Heart right ventricle (tissue), 16 donors: ENCODE data around the gene ZNF573. TPM values are rescaled to one million over a fixed set of nuclear protein-coding genes. Genes with fewer than 3 reads are reported as not detected.

ENCODE experiments used
- ATAC-seq, 8 donors: fragments of 200-7000 bp; cut with Tn5 transposase; one replicate each; pipeline ENCODE4 v1.9.1; 2020; ENCODE audit warnings: mild to moderate bottlenecking in 8 of 8, moderate library complexity in 8 of 8, moderate number of reproducible peaks in 1 of 8
- DNase-seq, 2 donors: peaks; one replicate each; pipeline ENCODE4 v3.0.0-alpha.2; 2020
- H3K27ac ChIP-seq, 10 donors: fragments of 200-600 bp; sonication (generic) in 2 of 10; one replicate each; pipeline versions ENCODE4 v1.5.0 to v1.8.0; 2020 to 2022; ENCODE audit warnings: mild to moderate bottlenecking in 3 of 10
- H3K27me3 ChIP-seq, 7 donors: fragments of 200-600 bp; one replicate each; pipeline ENCODE4 v1.8.0; 2021 to 2022; ENCODE audit warnings: mild to moderate bottlenecking in 2 of 7
- H3K36me3 ChIP-seq, 9 donors: fragments of 200-600 bp; sonication (generic) in 1 of 9; one replicate each; pipeline versions ENCODE4 v1.5.0 to v1.8.0; 2020 to 2022; ENCODE audit warnings: mild to moderate bottlenecking in 2 of 9
- H3K4me1 ChIP-seq, 9 donors: fragments of 200-600 bp; sonication (generic) in 1 of 9; one replicate each; pipeline versions ENCODE4 v1.5.0 to v1.8.0; 2020 to 2022; ENCODE audit warnings: mild to moderate bottlenecking in 4 of 9
- H3K4me3 ChIP-seq, 10 donors: fragments of 200-600 bp; sonication (generic) in 2 of 10; one replicate each; pipeline versions ENCODE4 v1.5.0 to v1.8.0; 2020 to 2022; ENCODE audit warnings: mild to moderate bottlenecking in 7 of 10, moderate library complexity in 2 of 10
- H3K9me3 ChIP-seq, 11 donors: fragments of 200-600 bp in 10 of 11; sonication (generic) in 2 of 11; one replicate each; pipeline versions ENCODE4 v1.5.0 to v1.8.0; 2013 to 2022; ENCODE audit warnings: mild to moderate bottlenecking in 2 of 11, control low read depth in 1 of 11, moderate library complexity in 1 of 11
- WGBS, 2 donors: extraction: QIAGEN DNeasy Blood & Tissue Kit; methylation state at CpG; one replicate each; pipeline ENCODE4 v1.1.7; 2013; ENCODE audit warnings: inconsistent platforms in 1 of 2; 5-methylcytosine and 5-hydroxymethylcytosine counted together
- intact Hi-C, 10 donors: fragments of 100-400 bp; cut with DNase I; formaldehyde crosslinking; loops; one replicate each; pipeline versions ENCODE4 v1.11.1 to v1.14.2; 2022
- polyA plus RNA-seq, 2 donors: library from polyadenylated mRNA; stranded (reverse); fragments of 200-250 nt; gene quantifications; one replicate each; pipeline ENCODE4 v1.2.3, GENCODE V29; 2013
- total RNA-seq, 10 donors: library from RNA; stranded (reverse); fragmentation: NEBNext Ultra II Directional in 3 of 10; extraction: Animal tissue kit (Norgen Biotek cat#: 25700) in 3 of 10; gene quantifications; one replicate each; pipeline versions ENCODE4 v1.2.1 to v1.2.4, GENCODE V29; 2021 to 2023
- TF ChIP-seq, protein P1 (sequence below), 9 donors: fragments of 200-600 bp; sonication (generic) in 2 of 9; IDR thresholded peaks; one replicate each; pipeline versions ENCODE4 v1.5.0 to v1.8.0; 2021 to 2022; ENCODE audit warnings: antibody characterized with exemption in 9 of 9, mild to moderate bottlenecking in 5 of 9, moderate library complexity in 1 of 9
- donor health status: Arrhythmogenic right ventricular cardiomyopathy.
- donor health status: ischemic (EF 13 %, LVEDD 7.1; RV severe dilation, severe dysfunction).
- donor health status: healthy with polysubstance abuse.
- donor health status: DM: no; HTN: yes; CAD: no.
- donor health status: DM: no; HTN: no; CAD: no.
- donor health status: ischemic (EF 25% LVEDD 6.9; RV normal size, moderate dysfunction).
- donor health status: ischemic (EF 25% LVEDD 5.7; RV mildly dilated, moderate dysfunction).
- donor health status: healthy.
- donor health status: DM: yes; HTN: yes; CAD: no.
- donor health status: Ischemic cardiomyopathy.
- donor health status: ischemic (EF 35%, LVEDD 5.7; RV mildly dilated, moderate dysfunction).
- donor health status: nonischemic (EF 11% LVEDD 7.7; RV severe dilation, severe dysfunction).
- donor health status: DM: yes; HTN: yes; CAD: no.
- donor health status: PGD.
- donor health status: ischemic (EF 29% LVEDD 5.4; RV normal size, mild dysfunction).
- donor health status: nonischemic (EF 23%, LVEDD 6.1; RV moderate dilation, normal function).

The ZNF573 gene
- total and polyA plus RNA-seq, 12 donors, result 0.99 to 14.1 (median 10.1) TPM

DNA sequence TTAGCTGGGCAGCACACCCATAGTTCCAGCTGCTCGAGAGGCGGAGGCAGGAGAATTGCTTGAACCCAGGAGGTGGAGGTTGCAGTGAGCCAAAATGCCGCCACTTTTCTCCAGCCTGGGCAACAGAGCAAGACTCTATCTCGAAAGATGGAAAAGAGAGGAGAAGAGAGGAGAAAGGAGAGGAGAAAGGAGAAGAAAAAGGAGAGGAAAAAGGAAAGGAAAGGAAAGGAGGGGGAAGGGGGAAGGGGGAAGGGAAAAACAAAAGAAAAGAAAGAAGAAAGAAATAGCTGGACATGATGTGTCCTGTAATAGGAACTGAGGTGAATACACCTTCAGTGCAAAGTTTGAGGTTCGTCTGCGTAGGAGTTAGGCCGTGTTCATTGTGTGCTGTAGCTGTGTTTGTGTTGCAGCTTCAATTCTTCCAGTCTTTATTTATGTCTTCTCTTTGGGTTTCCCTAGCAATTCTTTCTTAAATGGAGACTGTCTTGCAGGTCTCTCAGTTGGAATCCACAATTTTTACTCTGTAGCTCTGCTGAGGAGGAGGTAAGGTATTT is 73.3 kb downstream of the ZNF573 start:
- no peak overlapping the region for H3K4me3 ChIP-seq
- ATAC-seq (no peak), DNase-seq (no peak)
- TF ChIP-seq, protein P1, sequence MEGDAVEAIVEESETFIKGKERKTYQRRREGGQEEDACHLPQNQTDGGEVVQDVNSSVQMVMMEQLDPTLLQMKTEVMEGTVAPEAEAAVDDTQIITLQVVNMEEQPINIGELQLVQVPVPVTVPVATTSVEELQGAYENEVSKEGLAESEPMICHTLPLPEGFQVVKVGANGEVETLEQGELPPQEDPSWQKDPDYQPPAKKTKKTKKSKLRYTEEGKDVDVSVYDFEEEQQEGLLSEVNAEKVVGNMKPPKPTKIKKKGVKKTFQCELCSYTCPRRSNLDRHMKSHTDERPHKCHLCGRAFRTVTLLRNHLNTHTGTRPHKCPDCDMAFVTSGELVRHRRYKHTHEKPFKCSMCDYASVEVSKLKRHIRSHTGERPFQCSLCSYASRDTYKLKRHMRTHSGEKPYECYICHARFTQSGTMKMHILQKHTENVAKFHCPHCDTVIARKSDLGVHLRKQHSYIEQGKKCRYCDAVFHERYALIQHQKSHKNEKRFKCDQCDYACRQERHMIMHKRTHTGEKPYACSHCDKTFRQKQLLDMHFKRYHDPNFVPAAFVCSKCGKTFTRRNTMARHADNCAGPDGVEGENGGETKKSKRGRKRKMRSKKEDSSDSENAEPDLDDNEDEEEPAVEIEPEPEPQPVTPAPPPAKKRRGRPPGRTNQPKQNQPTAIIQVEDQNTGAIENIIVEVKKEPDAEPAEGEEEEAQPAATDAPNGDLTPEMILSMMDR (IDR thresholded peaks at IDR 0.05), result no peak
- H3K9me3 ChIP-seq, result peaks cover 0 to 54% (median 0%) of the 10 kb centered on the region in 11 donors
- H3K36me3 ChIP-seq, result peaks cover 0 to 95% (median 25%) of the 10 kb centered on the region in 9 donors
- intact Hi-C loops, result no loop called here
- no peaks in the 10 kb centered on the region for H3K27me3 ChIP-seq
- H3K4me1 ChIP-seq, result no peaks in the 10 kb centered on the region
- H3K27ac ChIP-seq, result no peak overlapping the region
- 96 to 97% methylated on average over 7 of the region's 7 CpGs for WGBS, 2 donors

GRCh38 chr19:37699057-37699456 is 80.3 kb downstream of the ZNF573 start:
- intact Hi-C loops, result loop anchor here in 2 of 10 donors (10.0 kb wide), 1 partner anchor 104 kb away; the partner anchor contains the start of genes ZNF540 (in 2 of the 2) and ZNF571 (in 2 of the 2)
- DNase-seq (no peak), ATAC-seq (no peak)
- H3K36me3 ChIP-seq, result peaks cover 0 to 72% (median 15%) of the 10 kb centered on the region in 9 donors
- no peaks in the 10 kb centered on the region for H3K4me1 ChIP-seq
- WGBS, 2 donors, result 85 to 92% methylated on average over 5 of the region's 5 CpGs
- H3K4me3 ChIP-seq, result no peak overlapping the region
- H3K9me3 ChIP-seq, result peaks cover 0 to 76% (median 0%) of the 10 kb centered on the region in 11 donors
- no peak overlapping the region for H3K27ac ChIP-seq
- TF ChIP-seq, protein P1 (IDR thresholded peaks at IDR 0.05), result no peak
- H3K27me3 ChIP-seq, result no peaks in the 10 kb centered on the region

DNA sequence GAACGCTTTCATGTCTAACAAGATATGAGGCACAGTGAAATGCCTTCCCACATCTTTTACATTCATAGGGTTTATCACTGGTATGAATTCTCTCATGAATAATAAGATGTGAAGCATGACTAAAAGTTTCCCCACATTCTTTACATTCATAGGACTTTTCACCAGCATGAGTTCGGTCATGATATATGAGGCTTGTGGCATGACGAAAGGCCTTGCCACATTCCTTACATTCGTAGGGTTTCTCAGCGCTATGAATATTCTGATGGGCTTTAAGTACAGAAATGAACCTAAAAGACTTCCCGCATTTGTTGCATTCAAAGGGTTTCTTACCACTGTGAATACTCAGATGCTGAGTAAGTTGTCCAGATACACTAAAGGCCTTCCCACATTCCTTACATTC is 81.2 kb downstream of the ZNF573 start:
- intact Hi-C loops, result loop anchor here in 2 of 10 donors (10.0 kb wide), 1 partner anchor 103 kb away; the partner anchor contains the start of genes ZNF540 (in 2 of the 2) and ZNF571 (in 2 of the 2)
- Histone ChIP-seq H3K27ac (no peak overlapping the region), H3K27me3 (no peaks in the 10 kb centered on the region), H3K9me3 (peaks cover 0 to 68% (median 0%) of the 10 kb centered on the region in 11 donors), H3K36me3 (peaks cover 0 to 64% (median 15%) of the 10 kb centered on the region in 9 donors), H3K4me1 (no peaks in the 10 kb centered on the region), H3K4me3 (no peak overlapping the region)
- ATAC-seq (no peak), DNase-seq (no peak)
- WGBS, 2 donors, result 93 to 95% methylated on average over 6 of the region's 6 CpGs
- TF ChIP-seq, protein P1 (IDR thresholded peaks at IDR 0.05), result no peak

- intact Hi-C loops, result loop anchor here in 2 of 10 donors (10.0 kb wide), 1 partner anchor 101 kb away; the partner anchor contains the start of genes ZNF540 (in 2 of the 2) and ZNF571 (in 2 of the 2)
- Histone ChIP-seq H3K4me3 (no peak overlapping the region), H3K27ac (no peak overlapping the region), H3K4me1 (peaks cover 0 to 18% (median 8%) of the 10 kb centered on the region in 9 donors), H3K36me3 (peaks cover 0 to 44% (median 15%) of the 10 kb centered on the region in 9 donors), H3K9me3 (peaks cover 0 to 46% (median 0%) of the 10 kb centered on the region in 11 donors), H3K27me3 (no peaks in the 10 kb centered on the region)
- whole genome bisulfite sequencing, 2 donors, result 82 to 85% methylated on average over 3 of the region's 3 CpGs
- no peak for ATAC-seq
- no peak for DNase-seq
- TF ChIP-seq, protein P1 (IDR thresholded peaks at IDR 0.05), result no peak
Measured at GRCh38 chr19:37695144-37695899, 84.1 kb downstream of the ZNF573 start.
